ENCODE data around the gene CYP3A5. TPM values are rescaled to one million over a fixed set of nuclear protein-coding genes. Genes with fewer than 3 reads are reported as not detected.

CYP3A5 gene
- polyA plus RNA-seq, 1 donor (not counting 4 experiments of a cell fraction or from before 2014, with no cell fraction given): 3.4 TPM

- DNase-seq (ENCODE audit: low read depth, low spot score) (no peak), FAIRE-seq (no peak)
- Histone ChIP-seq H3K9me3 (ENCODE audit: control insufficient read depth, low read depth, low read length) (no peaks in the 10 kb centered on the region), H3K27me3 (ENCODE audit: control insufficient read depth, extremely low read depth, insufficient read depth, low read length) (no peaks in the 10 kb centered on the region), H2AFZ (ENCODE audit: control insufficient read depth, low read length) (no peak overlapping the region), H3K4me2 (ENCODE audit: control insufficient read depth, extremely low read depth, insufficient read depth, low read depth, low read length) (no peak overlapping the region), H3K9me1 (ENCODE audit: control insufficient read depth, extremely low read depth, insufficient read depth, low read length) (no peaks in the 10 kb centered on the region), H3K4me3 (ENCODE audit: control insufficient read depth in 2 of 3, extremely low read depth in 1 of 3, insufficient read depth in 2 of 3, low read depth in 1 of 3, low read length in 3 of 3) (no peak overlapping the region), H3K4me1 (ENCODE audit: control insufficient read depth, extremely low read depth, insufficient read depth, low read length) (no peaks in the 10 kb centered on the region), H3K36me3 (ENCODE audit: control insufficient read depth in 2 of 2, extremely low read depth in 1 of 2, insufficient read depth in 2 of 2, low read length in 2 of 2) (no peaks in the 10 kb centered on the region), H3K27ac (ENCODE audit: control insufficient read depth, insufficient read depth, low read length) (no peak overlapping the region), H3K79me2 (ENCODE audit: control insufficient read depth, insufficient read depth, low read length) (no peaks in the 10 kb centered on the region), H3K9ac (ENCODE audit: control insufficient read depth, extremely low read depth, insufficient read depth, low read length) (no peak overlapping the region), H4K20me1 (ENCODE audit: control insufficient read depth, extremely low read depth, insufficient read depth, low read length) (no peaks in the 10 kb centered on the region)
- dilution Hi-C loops (cut with MboI; ENCODE audit: extremely low pct_ligation_motif_present, low sequenced_read_pairs): no loop called here
- TF ChIP-seq, protein P1, sequence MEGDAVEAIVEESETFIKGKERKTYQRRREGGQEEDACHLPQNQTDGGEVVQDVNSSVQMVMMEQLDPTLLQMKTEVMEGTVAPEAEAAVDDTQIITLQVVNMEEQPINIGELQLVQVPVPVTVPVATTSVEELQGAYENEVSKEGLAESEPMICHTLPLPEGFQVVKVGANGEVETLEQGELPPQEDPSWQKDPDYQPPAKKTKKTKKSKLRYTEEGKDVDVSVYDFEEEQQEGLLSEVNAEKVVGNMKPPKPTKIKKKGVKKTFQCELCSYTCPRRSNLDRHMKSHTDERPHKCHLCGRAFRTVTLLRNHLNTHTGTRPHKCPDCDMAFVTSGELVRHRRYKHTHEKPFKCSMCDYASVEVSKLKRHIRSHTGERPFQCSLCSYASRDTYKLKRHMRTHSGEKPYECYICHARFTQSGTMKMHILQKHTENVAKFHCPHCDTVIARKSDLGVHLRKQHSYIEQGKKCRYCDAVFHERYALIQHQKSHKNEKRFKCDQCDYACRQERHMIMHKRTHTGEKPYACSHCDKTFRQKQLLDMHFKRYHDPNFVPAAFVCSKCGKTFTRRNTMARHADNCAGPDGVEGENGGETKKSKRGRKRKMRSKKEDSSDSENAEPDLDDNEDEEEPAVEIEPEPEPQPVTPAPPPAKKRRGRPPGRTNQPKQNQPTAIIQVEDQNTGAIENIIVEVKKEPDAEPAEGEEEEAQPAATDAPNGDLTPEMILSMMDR (optimal IDR thresholded peaks at IDR 0.05 in 1 of 3, IDR thresholded peaks at IDR 0.05 in 1 of 3, conservative IDR thresholded peaks at IDR 0.05 in 1 of 3; ENCODE audit: extremely low read depth in 1 of 3, insufficient read depth in 2 of 3, low read length in 3 of 3): no peak
- TF ChIP-seq EZH2 (IDR thresholded peaks at IDR 0.05; ENCODE audit: low read length): no peak
Measured at GRCh38 chr7:99667179-99667578, 12.6 kb downstream of the CYP3A5 start.

GRCh38 chr7:99666013-99666395, 13.8 kb downstream of the CYP3A5 start:
- H3K4me2 ChIP-seq (ENCODE audit: control insufficient read depth, extremely low read depth, insufficient read depth, low read depth, low read length): no peak overlapping the region
- DNase-seq (ENCODE audit: low read depth, low spot score) (no peak), FAIRE-seq (no peak)
- no peaks in the 10 kb centered on the region for H3K9me3 ChIP-seq (ENCODE audit: control insufficient read depth, low read depth, low read length)
- H4K20me1 ChIP-seq (ENCODE audit: control insufficient read depth, extremely low read depth, insufficient read depth, low read length): no peaks in the 10 kb centered on the region
- dilution Hi-C loops (cut with MboI; ENCODE audit: extremely low pct_ligation_motif_present, low sequenced_read_pairs): no loop called here
- H3K27ac ChIP-seq (ENCODE audit: control insufficient read depth, insufficient read depth, low read length): no peak overlapping the region
- no peaks in the 10 kb centered on the region for H3K36me3 ChIP-seq (ENCODE audit: control insufficient read depth in 2 of 2, extremely low read depth in 1 of 2, insufficient read depth in 2 of 2, low read length in 2 of 2)
- no peaks in the 10 kb centered on the region for H3K4me1 ChIP-seq (ENCODE audit: control insufficient read depth, extremely low read depth, insufficient read depth, low read length)
- no peaks in the 10 kb centered on the region for H3K9me1 ChIP-seq (ENCODE audit: control insufficient read depth, extremely low read depth, insufficient read depth, low read length)
- no peak overlapping the region for H3K4me3 ChIP-seq (ENCODE audit: control insufficient read depth in 2 of 3, extremely low read depth in 1 of 3, insufficient read depth in 2 of 3, low read depth in 1 of 3, low read length in 3 of 3)
- no peaks in the 10 kb centered on the region for H3K79me2 ChIP-seq (ENCODE audit: control insufficient read depth, insufficient read depth, low read length)
- no peak overlapping the region for H3K9ac ChIP-seq (ENCODE audit: control insufficient read depth, extremely low read depth, insufficient read depth, low read length)
- H2AFZ ChIP-seq (ENCODE audit: control insufficient read depth, low read length): no peak overlapping the region
- TF ChIP-seq EZH2 (IDR thresholded peaks at IDR 0.05; ENCODE audit: low read length): no peak
- TF ChIP-seq, protein P1 (optimal IDR thresholded peaks at IDR 0.05 in 1 of 3, IDR thresholded peaks at IDR 0.05 in 1 of 3, conservative IDR thresholded peaks at IDR 0.05 in 1 of 3; ENCODE audit: extremely low read depth in 1 of 3, insufficient read depth in 2 of 3, low read length in 3 of 3): no peak
- H3K27me3 ChIP-seq (ENCODE audit: control insufficient read depth, extremely low read depth, insufficient read depth, low read length): no peaks in the 10 kb centered on the region

Data from keratinocyte (primary cell).